HepG2 (cell line): ENCODE results near the gene SEMA3B. TPM values are rescaled to one million over a fixed set of nuclear protein-coding genes. Genes with fewer than 3 reads are reported as not detected.

ENCODE experiments used
- AGO1 ChIP-seq: fragments of 200-400 bp; formaldehyde crosslinking; IDR thresholded peaks from 2 replicates; pipeline ENCODE4 v1.6.1; 2017; ENCODE audit warnings: mild to moderate bottlenecking, low read depth, low read length, moderate library complexity; ENCODE audit not compliant: poor library complexity, severe bottlenecking
- AHR ChIP-seq: IDR thresholded peaks from 2 replicates; pipeline ENCODE4 v1.6.1; 2018; ENCODE audit warnings: missing genetic modification reagents, missing compliant biosample characterization
- ATF2 ChIP-seq: sonication (generic); formaldehyde crosslinking; IDR thresholded peaks from 2 replicates; pipeline ENCODE4 v1.4.0; 2020; ENCODE audit warnings: missing genetic modification reagents
- EZH2 ChIP-seq: conservative IDR thresholded peaks from 2 replicates; pipeline ENCODE4 v1.6.1; 2012; ENCODE audit warnings: mild to moderate bottlenecking, low read depth, low read length, moderate library complexity
- IKZF4 ChIP-seq: sonication (generic); formaldehyde crosslinking; IDR thresholded peaks from 2 replicates; pipeline ENCODE4 v1.5.1; 2020; ENCODE audit warnings: borderline replicate concordance, mild to moderate bottlenecking, low read depth, missing genetic modification reagents; ENCODE audit errors: not compliant biosample characterization
- KLF13 ChIP-seq: sonication (generic); formaldehyde crosslinking; IDR thresholded peaks from 2 replicates; pipeline ENCODE4 v1.4.0; 2020; ENCODE audit warnings: mild to moderate bottlenecking, missing genetic modification reagents
- MED1 ChIP-seq: sonication (generic); formaldehyde crosslinking; IDR thresholded peaks from 2 replicates; pipeline ENCODE4 v1.4.0; 2020; ENCODE audit warnings: missing genetic modification reagents
- PTBP1 ChIP-seq: fragments of 200-400 bp; formaldehyde crosslinking; IDR thresholded peaks from 2 replicates; pipeline ENCODE4 v1.6.1; 2018; ENCODE audit warnings: low read length, low read depth; ENCODE audit not compliant: poor library complexity, severe bottlenecking
- SMAD9 ChIP-seq: sonication (generic); formaldehyde crosslinking; IDR thresholded peaks from 2 replicates; pipeline ENCODE4 v1.5.1; 2020; ENCODE audit warnings: mild to moderate bottlenecking, missing genetic modification reagents
- SOX6 ChIP-seq, 2 experiments: fragments of 450-650 bp in 1 of 2; sonication (generic) in 1 of 2; formaldehyde crosslinking in 1 of 2; IDR thresholded peaks; 2 replicates each; pipeline versions ENCODE4 v1.4.0 to v1.6.1; 2017 to 2020; ENCODE audit warnings: antibody characterized with exemption in 1 of 2, mild to moderate bottlenecking in 1 of 2, missing genetic modification reagents in 1 of 2
- SUZ12 ChIP-seq: fragments of 150-350 bp; IDR thresholded peaks from 2 replicates; pipeline ENCODE4 v1.6.1; 2014; ENCODE audit warnings: low read depth, low read length
- ZC3H13 ChIP-seq: sonication (generic); formaldehyde crosslinking; IDR thresholded peaks from 2 replicates; pipeline ENCODE4 v1.8.1; 2023; ENCODE audit warnings: mild to moderate bottlenecking, missing genetic modification reagents, moderate library complexity
- ZNF224 ChIP-seq: sonication (generic); formaldehyde crosslinking; IDR thresholded peaks from 2 replicates; pipeline ENCODE4 v1.5.0; 2020; ENCODE audit warnings: mild to moderate bottlenecking, missing genetic modification reagents
- ZNF432 ChIP-seq: sonication (generic); formaldehyde crosslinking; IDR thresholded peaks from 2 replicates; pipeline ENCODE4 v1.5.0; 2020; ENCODE audit warnings: missing genetic modification reagents, mild to moderate bottlenecking, borderline replicate concordance
- ZNF44 ChIP-seq: sonication (generic); formaldehyde crosslinking; IDR thresholded peaks from 2 replicates; pipeline ENCODE4 v1.5.1; 2020; ENCODE audit warnings: mild to moderate bottlenecking, missing genetic modification reagents
- ZNF460 ChIP-seq: sonication (generic); formaldehyde crosslinking; IDR thresholded peaks from 2 replicates; pipeline ENCODE4 v1.5.1; 2020; ENCODE audit warnings: missing genetic modification reagents, mild to moderate bottlenecking, borderline replicate concordance
- ZNF724P ChIP-seq: sonication (generic); formaldehyde crosslinking; IDR thresholded peaks from 2 replicates; pipeline ENCODE4 v1.8.0; 2022; ENCODE audit warnings: missing genetic modification reagents, borderline replicate concordance
- polyA plus RNA-seq, 8 experiments: library from polyadenylated mRNA; depleted of rRNA in 3 of 8; stranded (reverse) in 7 of 8; unstranded in 1 of 8; fragments of >200 nt; fragmentation: Illumina TruSeq in 4 of 8; extraction: Trizol in 4 of 8; gene quantifications; 2 replicates each; pipeline versions ENCODE4 v1.2.1 to v1.2.3, GENCODE V29; 2011 to 2016; ENCODE audit warnings: low read depth in 4 of 8, missing spikeins in 1 of 8, mixed read lengths in 1 of 8; ENCODE audit not compliant: insufficient read depth in 1 of 8
- total RNA-seq, 5 experiments: library from RNA; depleted of rRNA; stranded (reverse); fragments of >200 nt; fragmentation: Illumina TruSeq; extraction: Trizol; gene quantifications; 2 replicates each; pipeline ENCODE4 v1.2.3, GENCODE V29; 2016; ENCODE audit warnings: low read depth in 1 of 5
- TF ChIP-seq, protein P1 (sequence below): sonication (generic); formaldehyde crosslinking; conservative IDR thresholded peaks from 2 replicates; pipeline ENCODE4 v1.4.0; 2020; ENCODE audit warnings: missing genetic modification reagents
- TF ChIP-seq, protein P2 (sequence below): sonication (generic); formaldehyde crosslinking; IDR thresholded peaks from 2 replicates; pipeline ENCODE4 v1.4.0; 2020; ENCODE audit warnings: mild to moderate bottlenecking, missing genetic modification reagents

Gene SEMA3B
- total and polyA plus RNA-seq, 2 of the 13 experiments (the other 11 are each of a cell fraction or from before 2014, with no cell fraction given), result 93.2 to 158 TPM

GRCh38 chr3:50221411-50222168 lies 47.4 kb upstream of the SEMA3B start (continued):
- TF ChIP-seq, protein P1, sequence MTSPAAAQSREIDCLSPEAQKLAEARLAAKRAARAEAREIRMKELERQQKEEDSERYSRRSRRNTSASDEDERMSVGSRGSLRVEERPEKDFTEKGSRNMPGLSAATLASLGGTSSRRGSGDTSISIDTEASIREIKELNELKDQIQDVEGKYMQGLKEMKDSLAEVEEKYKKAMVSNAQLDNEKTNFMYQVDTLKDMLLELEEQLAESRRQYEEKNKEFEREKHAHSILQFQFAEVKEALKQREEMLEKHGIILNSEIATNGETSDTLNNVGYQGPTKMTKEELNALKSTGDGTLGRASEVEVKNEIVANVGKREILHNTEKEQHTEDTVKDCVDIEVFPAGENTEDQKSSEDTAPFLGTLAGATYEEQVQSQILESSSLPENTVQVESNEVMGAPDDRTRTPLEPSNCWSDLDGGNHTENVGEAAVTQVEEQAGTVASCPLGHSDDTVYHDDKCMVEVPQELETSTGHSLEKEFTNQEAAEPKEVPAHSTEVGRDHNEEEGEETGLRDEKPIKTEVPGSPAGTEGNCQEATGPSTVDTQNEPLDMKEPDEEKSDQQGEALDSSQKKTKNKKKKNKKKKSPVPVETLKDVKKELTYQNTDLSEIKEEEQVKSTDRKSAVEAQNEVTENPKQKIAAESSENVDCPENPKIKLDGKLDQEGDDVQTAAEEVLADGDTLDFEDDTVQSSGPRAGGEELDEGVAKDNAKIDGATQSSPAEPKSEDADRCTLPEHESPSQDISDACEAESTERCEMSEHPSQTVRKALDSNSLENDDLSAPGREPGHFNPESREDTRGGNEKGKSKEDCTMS (CRISPR knock-in tag), result no peak
- TF ChIP-seq SUZ12, result no peak
- TF ChIP-seq ZNF224 (CRISPR knock-in tag), result no peak
- no peak for TF ChIP-seq AHR (CRISPR knock-in tag)
- no peak for TF ChIP-seq ZNF724P
- TF ChIP-seq ZNF432, result no peak
- TF ChIP-seq ATF2 (CRISPR knock-in tag), result peak; percentile 29; the same call in 1 of the 2 replicates
- no peak for TF ChIP-seq SOX6 (IDR thresholded peaks at IDR 0.05)
- TF ChIP-seq SOX6 (CRISPR knock-in tag; IDR thresholded peaks at IDR 0.05), result peak; percentile 60
- TF ChIP-seq KLF13 (CRISPR knock-in tag), result no peak
- TF ChIP-seq SMAD9 (CRISPR knock-in tag), result no peak
- TF ChIP-seq ZC3H13 (CRISPR knock-in tag), result no peak
- no peak for TF ChIP-seq EZH2
- TF ChIP-seq MED1 (CRISPR knock-in tag), result peak; percentile 66
- no peak for TF ChIP-seq ZNF460
- no peak for TF ChIP-seq ZNF44 (CRISPR knock-in tag)
- no peak for TF ChIP-seq PTBP1
- TF ChIP-seq, protein P2, sequence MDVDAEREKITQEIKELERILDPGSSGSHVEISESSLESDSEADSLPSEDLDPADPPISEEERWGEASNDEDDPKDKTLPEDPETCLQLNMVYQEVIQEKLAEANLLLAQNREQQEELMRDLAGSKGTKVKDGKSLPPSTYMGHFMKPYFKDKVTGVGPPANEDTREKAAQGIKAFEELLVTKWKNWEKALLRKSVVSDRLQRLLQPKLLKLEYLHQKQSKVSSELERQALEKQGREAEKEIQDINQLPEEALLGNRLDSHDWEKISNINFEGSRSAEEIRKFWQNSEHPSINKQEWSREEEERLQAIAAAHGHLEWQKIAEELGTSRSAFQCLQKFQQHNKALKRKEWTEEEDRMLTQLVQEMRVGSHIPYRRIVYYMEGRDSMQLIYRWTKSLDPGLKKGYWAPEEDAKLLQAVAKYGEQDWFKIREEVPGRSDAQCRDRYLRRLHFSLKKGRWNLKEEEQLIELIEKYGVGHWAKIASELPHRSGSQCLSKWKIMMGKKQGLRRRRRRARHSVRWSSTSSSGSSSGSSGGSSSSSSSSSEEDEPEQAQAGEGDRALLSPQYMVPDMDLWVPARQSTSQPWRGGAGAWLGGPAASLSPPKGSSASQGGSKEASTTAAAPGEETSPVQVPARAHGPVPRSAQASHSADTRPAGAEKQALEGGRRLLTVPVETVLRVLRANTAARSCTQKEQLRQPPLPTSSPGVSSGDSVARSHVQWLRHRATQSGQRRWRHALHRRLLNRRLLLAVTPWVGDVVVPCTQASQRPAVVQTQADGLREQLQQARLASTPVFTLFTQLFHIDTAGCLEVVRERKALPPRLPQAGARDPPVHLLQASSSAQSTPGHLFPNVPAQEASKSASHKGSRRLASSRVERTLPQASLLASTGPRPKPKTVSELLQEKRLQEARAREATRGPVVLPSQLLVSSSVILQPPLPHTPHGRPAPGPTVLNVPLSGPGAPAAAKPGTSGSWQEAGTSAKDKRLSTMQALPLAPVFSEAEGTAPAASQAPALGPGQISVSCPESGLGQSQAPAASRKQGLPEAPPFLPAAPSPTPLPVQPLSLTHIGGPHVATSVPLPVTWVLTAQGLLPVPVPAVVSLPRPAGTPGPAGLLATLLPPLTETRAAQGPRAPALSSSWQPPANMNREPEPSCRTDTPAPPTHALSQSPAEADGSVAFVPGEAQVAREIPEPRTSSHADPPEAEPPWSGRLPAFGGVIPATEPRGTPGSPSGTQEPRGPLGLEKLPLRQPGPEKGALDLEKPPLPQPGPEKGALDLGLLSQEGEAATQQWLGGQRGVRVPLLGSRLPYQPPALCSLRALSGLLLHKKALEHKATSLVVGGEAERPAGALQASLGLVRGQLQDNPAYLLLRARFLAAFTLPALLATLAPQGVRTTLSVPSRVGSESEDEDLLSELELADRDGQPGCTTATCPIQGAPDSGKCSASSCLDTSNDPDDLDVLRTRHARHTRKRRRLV, result no peak
- peak; percentile 95 for TF ChIP-seq AGO1
- peak; percentile 66 for TF ChIP-seq IKZF4
